Left ventricle myocardium inferior (tissue), 1 donor: ENCODE measurements around the gene POU2AF2. TPM values are rescaled to one million over a fixed set of nuclear protein-coding genes. Genes with fewer than 3 reads are reported as not detected.

Source experiments
- DNase-seq: peaks from one replicate; pipeline ENCODE4 v3.0.0-alpha.2; 2020
- H3K27ac ChIP-seq: fragments of 200-600 bp; replicated peaks from 2 replicates; pipeline ENCODE4 v1.8.0; 2021
- H3K27me3 ChIP-seq: fragments of 200-600 bp; 2 replicates; pipeline ENCODE4 v1.8.0; 2021; ENCODE audit warnings: low read depth
- H3K36me3 ChIP-seq: fragments of 200-600 bp; 2 replicates; pipeline ENCODE4 v1.8.0; 2021
- H3K4me1 ChIP-seq: fragments of 200-600 bp; 2 replicates; pipeline ENCODE4 v1.8.0; 2021
- H3K4me3 ChIP-seq: fragments of 200-600 bp; 2 replicates; pipeline ENCODE4 v1.8.0; 2021; ENCODE audit warnings: mild to moderate bottlenecking, moderate library complexity
- H3K9me3 ChIP-seq: fragments of 200-600 bp; replicated peaks from 2 replicates; pipeline ENCODE4 v1.8.0; 2021
- CTCF ChIP-seq: fragments of 200-600 bp; IDR thresholded peaks from 2 replicates; pipeline ENCODE4 v1.8.0; 2021; ENCODE audit warnings: antibody characterized with exemption, mild to moderate bottlenecking, borderline replicate concordance
- intact Hi-C: fragments of 100-400 bp; cut with micrococcal nuclease; formaldehyde crosslinking; loops from one replicate; pipeline ENCODE4 v1.11.0; 2022
- total RNA-seq: library from RNA; stranded (reverse); fragmentation: NEBNext Ultra II Directional; extraction: Animal tissue kit (Norgen Biotek cat#: 25700); gene quantifications from one replicate; pipeline ENCODE4 v1.2.1, GENCODE V29; 2021
- donor health status: DM: no; HTN: yes; CAD: no; lungs with severe emphysema.

Gene POU2AF2
- total RNA-seq, 1 donor from 2014 or later = not detected

- intact Hi-C loops = loop anchor here (10.0 kb wide), 1 partner anchor 773 kb away; no protein-coding TSS in a partner anchor
- H3K27me3 ChIP-seq = peaks cover 43% of the 10 kb centered on the region
- TF ChIP-seq CTCF = no peak
These were observed 7.6 kb upstream of the POU2AF2 start for GRCh38 chr11:111237926-111238325.

GRCh38 chr11:111246956-111247355, 1.4 kb downstream of the POU2AF2 start:
- H3K27ac ChIP-seq = no peak overlapping the region
- intact Hi-C loops = no loop called here
- no peak for TF ChIP-seq CTCF
- no peaks in the 10 kb centered on the region for H3K36me3 ChIP-seq
- H3K27me3 ChIP-seq = peaks cover 73% of the 10 kb centered on the region
- no peak for DNase-seq
- H3K4me3 ChIP-seq = no peak overlapping the region
- no peaks in the 10 kb centered on the region for H3K4me1 ChIP-seq
- no peaks in the 10 kb centered on the region for H3K9me3 ChIP-seq

More at GRCh38 chr11:111237926-111238325, 7.6 kb upstream of the POU2AF2 start:
- Histone ChIP-seq H3K36me3 (no peaks in the 10 kb centered on the region), H3K4me3 (no peak overlapping the region), H3K9me3 (no peaks in the 10 kb centered on the region), H3K27ac (no peak overlapping the region), H3K4me1 (no peaks in the 10 kb centered on the region)
- no peak for DNase-seq

DNA sequence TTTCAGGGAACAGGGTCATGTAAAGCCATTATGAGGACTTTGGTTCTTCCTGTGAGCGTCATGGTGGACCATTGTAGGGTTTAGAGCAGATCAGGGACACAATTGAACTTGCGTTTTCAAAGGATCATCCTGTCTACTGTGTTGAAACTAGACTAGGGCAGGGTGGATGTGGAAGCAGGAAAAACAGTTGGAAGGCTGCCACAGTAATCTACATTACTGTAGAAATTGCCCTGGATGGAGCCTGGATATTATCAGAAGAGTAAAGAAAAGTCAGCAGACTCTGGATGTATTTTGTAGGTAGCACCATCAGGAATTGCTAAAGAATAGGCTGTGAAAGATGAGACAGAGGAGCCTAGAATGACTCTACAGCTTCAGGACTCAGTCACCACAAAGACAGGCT, 5.4 kb downstream of the POU2AF2 start:
- no peaks in the 10 kb centered on the region for H3K9me3 ChIP-seq
- H3K27ac ChIP-seq = no peak overlapping the region
- no peak overlapping the region for H3K4me3 ChIP-seq
- intact Hi-C loops = no loop called here
- H3K4me1 ChIP-seq = no peaks in the 10 kb centered on the region
- DNase-seq = no peak
- no peak for TF ChIP-seq CTCF
- peaks cover 61% of the 10 kb centered on the region for H3K27me3 ChIP-seq
- no peaks in the 10 kb centered on the region for H3K36me3 ChIP-seq

DNA sequence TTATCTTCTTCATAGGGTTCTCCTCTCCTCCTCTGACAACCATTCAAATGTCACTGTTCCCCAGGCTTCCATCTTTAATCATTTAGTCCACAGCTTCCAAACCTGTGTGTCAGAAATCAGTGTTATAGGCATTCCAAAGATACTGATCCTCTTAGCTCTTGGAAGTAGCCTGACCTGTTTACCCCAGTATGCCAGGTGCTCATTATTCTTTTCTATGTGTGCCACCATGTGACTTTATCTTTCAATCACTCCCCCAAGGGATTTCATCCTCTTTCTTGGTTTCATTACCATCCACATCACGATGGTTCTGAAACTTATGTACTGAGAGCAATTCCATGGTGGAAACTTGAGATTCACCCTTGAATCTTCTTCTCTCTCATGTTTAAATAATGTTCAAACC, 7.6 kb downstream of the POU2AF2 start:
- H3K4me1 ChIP-seq = no peaks in the 10 kb centered on the region
- no peak overlapping the region for H3K27ac ChIP-seq
- TF ChIP-seq CTCF = no peak
- no peak for DNase-seq
- no peak overlapping the region for H3K4me3 ChIP-seq
- intact Hi-C loops = no loop called here
- no peaks in the 10 kb centered on the region for H3K9me3 ChIP-seq
- H3K36me3 ChIP-seq = no peaks in the 10 kb centered on the region
- H3K27me3 ChIP-seq = peaks cover 69% of the 10 kb centered on the region

- no peak overlapping the region for H3K27ac ChIP-seq
- no peak overlapping the region for H3K4me3 ChIP-seq
- H3K4me1 ChIP-seq = no peaks in the 10 kb centered on the region
- TF ChIP-seq CTCF = no peak
- no peaks in the 10 kb centered on the region for H3K36me3 ChIP-seq
- H3K27me3 ChIP-seq = peaks cover 72% of the 10 kb centered on the region
- intact Hi-C loops = no loop called here
- H3K9me3 ChIP-seq = no peaks in the 10 kb centered on the region
- no peak for DNase-seq
These were observed 8.1 kb downstream of the POU2AF2 start for GRCh38 chr11:111253630-111254029.

- TF ChIP-seq CTCF = no peak
- H3K9me3 ChIP-seq = no peaks in the 10 kb centered on the region
- H3K4me3 ChIP-seq = no peak overlapping the region
- DNase-seq = no peak
- H3K36me3 ChIP-seq = no peaks in the 10 kb centered on the region
- no peaks in the 10 kb centered on the region for H3K4me1 ChIP-seq
- intact Hi-C loops = no loop called here
- H3K27ac ChIP-seq = no peak overlapping the region
- peaks cover 83% of the 10 kb centered on the region for H3K27me3 ChIP-seq
These were observed 12.5 kb downstream of the POU2AF2 start for GRCh38 chr11:111258046-111258445.
